HG02759 (cell line): Measurements from ENCODE around the gene HMBS.
"Not testable (repeated sequence)": the region's sequence is repeated elsewhere in the genome, so short reads cannot be mapped to it uniquely, and the experiment has no call there.

Experiments used
- ATAC-seq: cut with Tn5 transposase; IDR thresholded peaks from one replicate; pipeline ENCODE4 v1.9.1; 2021; ENCODE audit warnings: mild to moderate bottlenecking, moderate library complexity; ENCODE audit not compliant: unreplicated experiment

The HMBS gene

DNA sequence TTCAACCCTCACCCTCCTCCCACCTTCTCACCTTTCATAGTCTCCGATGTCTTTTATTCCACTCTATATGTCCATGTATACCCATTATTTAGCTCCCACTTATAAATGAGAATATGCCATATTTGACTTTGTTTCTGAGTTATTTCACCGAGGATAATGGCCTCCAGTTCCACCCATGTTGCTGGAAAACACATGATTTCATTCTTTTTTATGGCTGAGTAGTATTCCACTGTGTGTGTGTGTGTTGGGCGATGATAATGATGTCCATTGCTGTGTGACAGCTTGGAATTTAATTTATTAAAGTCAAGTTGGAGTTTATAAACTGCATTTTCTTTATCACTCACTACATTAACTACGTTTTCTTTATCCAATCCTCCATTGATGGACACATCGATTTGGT is 33.5 kb downstream of the HMBS start:
- no peak for ATAC-seq

DNA sequence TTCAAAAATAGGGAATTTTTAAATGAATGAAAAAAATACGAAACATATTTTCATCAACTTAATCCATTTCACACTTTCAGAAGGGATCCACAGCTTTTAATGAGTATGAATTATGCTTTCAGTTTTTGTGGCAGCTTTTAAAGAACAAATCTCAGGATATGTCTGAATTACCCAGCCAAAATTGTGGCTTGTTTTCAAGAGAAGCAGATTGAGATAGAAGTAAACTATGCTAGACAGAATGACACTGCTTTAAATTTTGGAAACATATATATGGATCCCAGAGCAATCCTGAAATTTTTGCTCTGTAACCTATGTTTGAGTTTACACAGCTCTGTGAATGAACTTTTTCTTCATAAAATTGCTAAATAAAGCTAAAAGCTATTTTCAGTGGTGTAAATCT is 34.3 kb downstream of the HMBS start:
- no peak for ATAC-seq

DNA sequence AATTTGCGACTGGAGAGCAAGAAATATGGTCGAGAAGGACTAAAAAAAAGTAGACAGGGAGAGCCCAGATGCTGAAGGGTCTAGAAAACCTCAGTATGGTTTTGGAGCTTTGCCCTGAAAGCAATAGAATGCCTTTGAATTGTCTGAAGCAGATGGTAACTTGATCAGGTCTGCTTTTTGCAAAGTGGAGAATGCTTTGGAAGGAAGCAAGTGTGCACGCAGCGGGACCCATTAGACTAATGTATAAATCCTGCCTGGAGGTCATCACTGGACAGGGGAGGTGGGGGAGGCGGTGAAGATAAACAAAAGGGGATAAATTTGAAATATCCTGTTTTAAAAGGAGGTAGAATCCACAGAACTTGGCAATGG is 35.9 kb downstream of the HMBS start:
- ATAC-seq: no peak

DNA sequence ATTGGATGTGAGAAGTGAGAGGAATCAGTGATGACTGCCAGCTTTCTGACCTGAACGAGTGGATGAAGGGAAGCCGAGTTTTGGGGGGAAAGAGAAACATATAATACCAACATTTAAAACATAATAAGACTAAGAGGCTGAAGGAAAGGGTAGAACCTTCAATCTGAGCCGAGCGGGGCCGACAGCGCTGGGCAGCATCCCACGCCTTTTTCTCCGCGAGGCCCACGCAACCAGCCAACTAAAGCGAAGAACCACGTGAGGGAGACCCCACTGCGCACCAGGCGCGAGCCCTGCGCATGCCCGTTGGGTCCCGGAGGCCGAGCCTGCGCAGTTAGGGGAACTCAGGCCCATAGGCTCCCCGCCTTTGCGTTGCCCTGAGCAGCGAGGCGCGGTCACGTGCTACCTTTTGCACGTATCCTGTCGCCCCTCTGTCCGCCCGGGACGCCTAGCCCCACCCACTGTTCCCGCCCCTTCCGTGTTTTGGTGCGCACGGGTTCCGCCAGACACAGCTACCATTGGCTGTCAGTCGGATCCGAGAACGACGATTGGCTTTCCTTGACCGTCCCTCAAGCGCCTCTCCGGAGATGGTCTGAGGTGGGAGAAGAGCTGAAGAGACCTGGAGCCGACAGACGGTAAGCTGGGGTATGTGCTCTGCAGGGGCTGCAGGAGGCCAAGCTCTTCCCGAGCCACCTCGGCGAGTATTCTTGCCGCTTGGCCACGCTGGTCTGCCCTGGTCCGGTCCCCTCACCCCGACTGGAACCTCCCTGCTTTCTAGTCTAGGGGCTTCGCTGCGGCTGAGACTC is 36.5 kb downstream of the HMBS start, which contains the start of gene HINFP:
Gene HINFP (plus strand): TSS at position 573 of the 803 bp plus-strand sequence. CDS start 5,365 bp downstream, outside the sequence.
- peak; percentile 97 for ATAC-seq

DNA sequence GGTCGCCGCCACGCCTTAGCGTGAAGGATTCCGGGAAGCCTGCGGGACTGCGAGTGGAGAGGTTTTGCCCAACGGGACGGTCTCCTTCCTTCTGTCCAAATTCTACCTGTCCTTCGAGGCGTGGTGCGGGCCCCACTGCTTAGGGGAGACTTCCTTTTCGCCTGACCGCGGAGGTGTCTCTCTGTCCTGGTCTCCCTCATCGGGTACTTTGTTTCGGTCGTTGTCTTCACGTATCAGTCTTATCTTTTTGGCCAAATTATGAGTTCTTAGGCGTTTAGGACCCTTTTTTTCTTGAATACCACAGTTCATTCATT is 37.1 kb downstream of the HMBS start:
- no peak for ATAC-seq

DNA sequence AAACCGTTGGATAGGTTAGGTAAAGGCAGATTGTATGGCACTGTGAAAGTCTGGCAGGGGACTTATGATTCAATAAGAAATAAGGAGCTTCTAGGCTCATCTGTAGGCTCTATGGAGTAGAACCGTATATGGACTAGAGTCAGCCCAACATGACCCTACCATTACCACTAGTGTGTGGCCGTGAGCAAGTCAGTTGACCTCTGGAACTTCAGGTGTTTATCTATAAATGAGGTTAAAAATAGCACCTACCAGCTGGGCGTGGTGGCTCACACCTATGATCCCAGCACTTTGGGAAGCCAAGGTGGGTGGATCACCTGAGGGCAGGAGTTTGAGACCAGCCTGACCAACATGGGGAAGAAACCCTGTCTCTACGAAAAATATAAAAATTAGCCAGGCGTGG is 41.1 kb downstream of the HMBS start:
- no peak for ATAC-seq

DNA sequence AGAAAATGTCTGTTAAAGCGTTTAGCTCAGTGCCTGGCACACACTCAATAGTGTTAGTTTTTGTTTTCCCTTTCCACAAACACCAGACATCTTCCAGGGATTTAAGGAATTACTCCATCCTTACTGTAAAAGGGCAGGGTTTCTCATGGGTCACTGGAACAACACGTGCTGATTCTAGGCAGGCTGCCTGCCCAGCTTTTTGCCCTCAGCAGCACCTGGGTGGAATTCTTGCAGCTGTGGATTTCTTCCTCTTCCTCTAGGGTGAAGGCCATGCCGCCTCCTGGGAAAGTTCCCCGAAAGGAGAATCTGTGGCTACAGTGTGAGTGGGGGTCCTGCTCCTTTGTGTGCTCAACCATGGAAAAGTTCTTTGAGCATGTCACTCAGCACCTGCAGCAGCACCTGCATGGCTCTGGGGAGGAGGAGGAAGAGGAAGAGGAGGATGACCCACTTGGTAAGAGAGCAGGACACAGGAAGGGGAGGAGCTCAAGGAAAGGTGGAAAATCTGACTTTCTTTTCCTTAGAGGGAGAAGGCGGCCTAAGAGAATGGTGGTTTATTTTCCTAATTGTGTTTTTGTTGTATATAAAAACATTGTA is 42.1 kb downstream of the HMBS start:
- ATAC-seq: no peak

DNA sequence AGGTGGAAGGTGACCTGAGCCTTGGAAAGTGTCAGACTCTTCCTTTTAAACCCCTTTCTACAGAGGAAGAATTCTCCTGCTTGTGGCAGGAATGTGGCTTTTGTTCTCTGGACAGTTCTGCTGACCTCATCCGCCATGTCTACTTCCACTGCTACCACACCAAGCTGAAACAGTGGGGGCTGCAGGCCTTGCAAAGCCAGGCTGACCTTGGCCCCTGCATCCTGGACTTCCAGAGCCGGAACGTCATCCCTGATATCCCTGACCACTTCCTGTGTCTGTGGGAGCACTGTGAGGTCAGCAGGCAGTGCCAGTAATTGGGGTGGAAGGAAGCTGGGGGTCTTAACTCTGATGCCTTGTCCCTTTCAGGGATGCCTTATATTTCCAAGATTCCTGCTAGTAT is 46.0 kb downstream of the HMBS start:
- no peak for ATAC-seq

DNA sequence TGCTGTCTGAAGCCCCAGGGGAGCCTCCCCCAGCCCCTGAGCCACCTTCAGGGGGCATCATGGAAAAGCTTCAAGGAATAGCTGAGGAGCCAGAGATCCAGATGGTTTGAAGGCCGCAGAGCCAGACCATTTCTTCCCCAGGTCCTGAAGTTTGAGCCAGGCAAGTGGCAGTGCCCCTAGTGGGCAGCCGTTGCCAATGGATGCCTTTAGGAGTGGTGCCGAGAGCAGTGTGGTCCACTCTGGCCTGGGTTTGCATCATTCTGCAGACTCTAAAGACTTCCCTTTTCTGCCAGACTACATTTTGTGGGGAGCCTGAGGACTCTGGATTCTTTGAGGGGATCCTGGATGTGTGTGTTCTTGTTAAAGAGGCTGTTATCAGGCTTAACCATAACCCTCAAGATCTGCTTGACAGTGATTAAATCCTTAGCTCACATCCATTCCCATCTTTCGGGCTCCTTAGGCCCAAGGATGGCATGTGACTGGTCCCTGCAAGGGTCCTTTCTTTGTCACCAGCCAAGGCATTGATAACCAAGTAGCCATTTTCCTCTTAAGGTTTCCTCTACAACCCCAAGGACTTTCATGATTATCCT is 49.8 kb downstream of the HMBS start:
- ATAC-seq: no peak

DNA sequence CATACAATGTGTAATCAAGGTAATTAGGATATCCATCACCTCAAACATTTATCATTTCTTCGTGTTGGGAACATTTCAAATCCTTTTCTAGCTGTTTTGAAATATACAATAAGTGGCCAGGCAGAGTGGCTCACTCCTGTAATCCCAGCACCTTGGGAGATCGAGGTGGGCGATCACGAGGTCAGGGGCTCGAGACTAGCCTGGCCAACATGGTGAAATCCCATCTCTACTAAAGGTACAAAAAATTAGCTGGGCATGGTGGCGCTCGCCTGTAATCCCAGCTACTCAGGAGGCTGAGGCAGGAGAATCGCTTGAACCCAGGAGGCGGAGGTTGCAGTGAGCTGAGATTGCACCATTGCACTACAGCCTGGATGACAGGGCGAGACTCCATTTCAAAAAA is 54.6 kb downstream of the HMBS start:
- not testable (repeated sequence) for ATAC-seq
